ENCODE measurements around the gene CCL28. TPM values are rescaled to one million over a fixed set of nuclear protein-coding genes. Genes with fewer than 3 reads are reported as not detected.

CCL28 gene
- total and polyA plus RNA-seq, 2 of the 13 experiments (the other 11 are each of a cell fraction or from before 2014, with no cell fraction given) = 0.03 TPM; not detected in 1

- DNase-seq (ENCODE audit: low spot score) (peak; percentile 87), FAIRE-seq (peak; percentile 82), ATAC-seq (peak; percentile 98)
- 26% methylated on average over 4 of the region's 4 CpGs for WGBS (ENCODE audit: low lambda C conversion rate)
- H3K4me2 ChIP-seq (ENCODE audit: low read depth, low read length) = no peak overlapping the region
- peaks cover 3% of the 10 kb centered on the region for H3K79me2 ChIP-seq (ENCODE audit: insufficient read depth, low read length)
- no peaks in the 10 kb centered on the region for H3K4me1 ChIP-seq (ENCODE audit: insufficient read depth, low read length)
- in situ Hi-C loops (cut with HindIII; ENCODE audit: extremely low pct_ligation_motif_present, low pct_unique_long_range_greater_than_20kb) (loop anchor here (5.0 to 25.0 kb wide), 3 partner anchors 95 to 478 kb away; partner anchors contain the start of gene TMEM267), intact Hi-C loops (cut with micrococcal nuclease; ENCODE audit: unreplicated experiment) (loop anchor here (1.0 to 2.0 kb wide), 5 partner anchors 84 to 481 kb away; no protein-coding TSS in a partner anchor)
- H3K27me3 ChIP-seq (ENCODE audit: control insufficient read depth in 1 of 2, insufficient read depth in 2 of 2, low read length in 2 of 2) = no peaks in the 10 kb centered on the region
- H2AFZ ChIP-seq (ENCODE audit: low read length) = no peak overlapping the region
- BruUV-seq (replicated peaks) = no TSS peak
- no peaks in the 10 kb centered on the region for H3K36me3 ChIP-seq (replicated peaks in 1 of 2; ENCODE audit: control insufficient read depth in 1 of 2, insufficient read depth in 2 of 2, low read length in 2 of 2)
- H3K9me3 ChIP-seq (ENCODE audit: low read length) = no peaks in the 10 kb centered on the region
- H4K20me1 ChIP-seq (ENCODE audit: insufficient read depth, low read length) = no peaks in the 10 kb centered on the region
- ChIA-PET POLR2A (interaction anchor here (1.0 to 1.5 kb wide), 2 partner anchors 22 to 95 kb away, joined by 3 to 6 read pairs; partner anchors contain the start of genes CCL28 and TMEM267), CTCF (ENCODE audit: low intra/inter-chr PET ratio, low total read pairs) (interaction anchor here (1.0 to 2.4 kb wide), 7 partner anchors 84 to 478 kb away, joined by 3 to 24 read pairs (median 5); partner anchors contain the start of gene TMEM267)
- no peak overlapping the region for H3K9ac ChIP-seq (ENCODE audit: insufficient read depth, low read depth, low read length)
- no peak overlapping the region for H3K4me3 ChIP-seq (replicated peaks in 1 of 3; ENCODE audit: insufficient read depth in 1 of 3, low read depth in 2 of 3, low read length in 3 of 3)
- no peak overlapping the region for H3K27ac ChIP-seq (ENCODE audit: extremely low read length, insufficient read depth, low read length)
- TF ChIP-seq ZNF318 (CRISPR knock-in tag; IDR thresholded peaks at IDR 0.05) (no peak), MAX (IDR thresholded peaks at IDR 0.05) (no peak), ZNF720 (CRISPR knock-in tag; IDR thresholded peaks at IDR 0.05) (no peak), ZFP36L2 (CRISPR knock-in tag; IDR thresholded peaks at IDR 0.05) (no peak), ZNF674 (CRISPR knock-in tag; IDR thresholded peaks at IDR 0.05; ENCODE audit: low read depth) (no peak), ZMAT3 (CRISPR knock-in tag; conservative IDR thresholded peaks at IDR 0.05) (no peak), MBD4 (IDR thresholded peaks at IDR 0.05; ENCODE audit: borderline replicate concordance, low read length) (no peak), SP5 (CRISPR knock-in tag; IDR thresholded peaks at IDR 0.05; ENCODE audit: borderline replicate concordance, low read depth) (no peak), MATR3 (CRISPR knock-in tag; IDR thresholded peaks at IDR 0.05) (no peak), ZNF7 (CRISPR knock-in tag; IDR thresholded peaks at IDR 0.05) (no peak), POGK (CRISPR knock-in tag; conservative IDR thresholded peaks at IDR 0.05) (no peak), RAD21 (CRISPR knock-in tag; IDR thresholded peaks at IDR 0.05) (peak; percentile 88), MXD1 (CRISPR knock-in tag; IDR thresholded peaks at IDR 0.05) (no peak), ZNF12 (CRISPR knock-in tag; IDR thresholded peaks at IDR 0.05) (no peak)
Observed at GRCh38 chr5:43389679-43390329, 22.4 kb downstream of the CCL28 start.

All from HepG2 (cell line).